ENCODE measurements around the gene PURA. TPM values are rescaled to one million over a fixed set of nuclear protein-coding genes. Genes with fewer than 3 reads are reported as not detected.
A peak's percentile ranks its signal among the peaks of the same experiment; 100 is the strongest.

Gene PURA
- total and polyA plus RNA-seq, 3 experiments from 2014 or later, result 4.8 to 16.4 (median 14.8) TPM

- Histone ChIP-seq H3K4me3 (ENCODE audit: low read length) (no peak overlapping the region), H3K27me3 (ENCODE audit: insufficient read depth, low read length, poor library complexity, severe bottlenecking) (no peaks in the 10 kb centered on the region), H3K36me3 (ENCODE audit: insufficient read depth, low read length) (no peaks in the 10 kb centered on the region), H3K27ac (ENCODE audit: low read depth, low read length) (no peak overlapping the region), H3K4me1 (ENCODE audit: insufficient read depth, low read length) (no peaks in the 10 kb centered on the region), H3K9me3 (ENCODE audit: low read length) (no peaks in the 10 kb centered on the region)
- POLR2A ChIA-PET, result no interaction called here
- Mint-ChIP-seq H3K27ac (no peak overlapping the region), H3K27me3 (peaks cover 9 to 31% of the 10 kb centered on the region in 2 donors), H3K4me1 (no peaks in the 10 kb centered on the region), H3K4me3 (no peak overlapping the region), H3K36me3 (peaks cover 0 to 6% (median 0%) of the 10 kb centered on the region in 3 donors), H3K9me3 (peaks cover 6 to 7% (median 7%) of the 10 kb centered on the region in 5 donors)
- no peak for DNase-seq
- CTCF ChIA-PET, result interaction anchor here (1.4 kb wide), 1 partner anchor 60 kb away, joined by 8 read pairs; no protein-coding TSS in a partner anchor
Observed at GRCh38 chr5:140084541-140084940, 29.4 kb upstream of the PURA start.

- DNase-seq, result no peak
- CTCF ChIA-PET, result interaction anchor here (1.3 kb wide), 1 partner anchor 54 kb away, joined by 3 read pairs; no protein-coding TSS in a partner anchor
- Histone ChIP-seq H3K4me3 (ENCODE audit: low read length) (no peak overlapping the region), H3K4me1 (ENCODE audit: insufficient read depth, low read length) (no peaks in the 10 kb centered on the region), H3K9me3 (ENCODE audit: low read length) (no peaks in the 10 kb centered on the region), H3K27ac (ENCODE audit: low read depth, low read length) (no peak overlapping the region), H3K36me3 (ENCODE audit: insufficient read depth, low read length) (no peaks in the 10 kb centered on the region), H3K27me3 (ENCODE audit: insufficient read depth, low read length, poor library complexity, severe bottlenecking) (no peaks in the 10 kb centered on the region)
- Mint-ChIP-seq H3K36me3 (peaks cover 1 to 22% (median 4%) of the 10 kb centered on the region in 3 donors), H3K4me3 (no peak overlapping the region), H3K27ac (no peak overlapping the region), H3K27me3 (peaks cover 26 to 32% of the 10 kb centered on the region in 2 donors), H3K4me1 (no peaks in the 10 kb centered on the region), H3K9me3 (peaks cover 20 to 26% (median 24%) of the 10 kb centered on the region in 5 donors)
- POLR2A ChIA-PET, result no interaction called here
Observed at GRCh38 chr5:140090251-140090650, 23.7 kb upstream of the PURA start.

GRCh38 chr5:140093179-140093578 is 20.7 kb upstream of the PURA start:
- Histone ChIP-seq H3K4me3 (ENCODE audit: low read length) (no peak overlapping the region), H3K27me3 (ENCODE audit: insufficient read depth, low read length, poor library complexity, severe bottlenecking) (no peaks in the 10 kb centered on the region), H3K36me3 (ENCODE audit: insufficient read depth, low read length) (no peaks in the 10 kb centered on the region), H3K9me3 (ENCODE audit: low read length) (no peaks in the 10 kb centered on the region), H3K4me1 (ENCODE audit: insufficient read depth, low read length) (no peaks in the 10 kb centered on the region), H3K27ac (ENCODE audit: low read depth, low read length) (no peak overlapping the region)
- no peak overlapping the region for H3K27ac Mint-ChIP-seq
- H3K9me3 Mint-ChIP-seq, result peaks cover 20 to 26% (median 24%) of the 10 kb centered on the region in 5 donors
- H3K4me1 Mint-ChIP-seq, result no peaks in the 10 kb centered on the region
- H3K36me3 Mint-ChIP-seq, result peaks cover 1 to 22% (median 4%) of the 10 kb centered on the region in 3 donors
- H3K4me3 Mint-ChIP-seq, result no peak overlapping the region
- H3K27me3 Mint-ChIP-seq, result peaks cover 27 to 29% of the 10 kb centered on the region in 2 donors
- DNase-seq, result no peak
- POLR2A ChIA-PET, result no interaction called here
- CTCF ChIA-PET, result no interaction called here

GRCh38 chr5:140093866-140094265 is 20.0 kb upstream of the PURA start:
- no peak overlapping the region for H3K27ac ChIP-seq (ENCODE audit: low read depth, low read length)
- Mint-ChIP-seq H3K4me3 (no peak overlapping the region), H3K27me3 (peaks cover 25 to 29% of the 10 kb centered on the region in 2 donors), H3K27ac (no peak overlapping the region), H3K4me1 (no peaks in the 10 kb centered on the region), H3K9me3 (peaks cover 19 to 26% (median 24%) of the 10 kb centered on the region in 5 donors), H3K36me3 (peaks cover 1 to 22% (median 4%) of the 10 kb centered on the region in 3 donors)
- CTCF ChIA-PET, result interaction anchor here (1.0 kb wide), 1 partner anchor 20 kb away, joined by 3 read pairs; no protein-coding TSS in a partner anchor
- no peak for DNase-seq
- H3K27me3 ChIP-seq (ENCODE audit: insufficient read depth, low read length, poor library complexity, severe bottlenecking), result no peaks in the 10 kb centered on the region
- no peaks in the 10 kb centered on the region for H3K9me3 ChIP-seq (ENCODE audit: low read length)
- no peaks in the 10 kb centered on the region for H3K4me1 ChIP-seq (ENCODE audit: insufficient read depth, low read length)
- no peak overlapping the region for H3K4me3 ChIP-seq (ENCODE audit: low read length)
- H3K36me3 ChIP-seq (ENCODE audit: insufficient read depth, low read length), result no peaks in the 10 kb centered on the region
- POLR2A ChIA-PET, result no interaction called here

GRCh38 chr5:140094889-140095288 is 19.0 kb upstream of the PURA start:
- Mint-ChIP-seq H3K4me3 (no peak overlapping the region), H3K9me3 (peaks cover 11 to 17% (median 16%) of the 10 kb centered on the region in 5 donors), H3K36me3 (peaks cover 0 to 12% (median 4%) of the 10 kb centered on the region in 3 donors), H3K27me3 (peaks cover 21 to 29% of the 10 kb centered on the region in 2 donors), H3K27ac (no peak overlapping the region), H3K4me1 (no peaks in the 10 kb centered on the region)
- Histone ChIP-seq H3K36me3 (ENCODE audit: insufficient read depth, low read length) (no peaks in the 10 kb centered on the region), H3K27ac (ENCODE audit: low read depth, low read length) (no peak overlapping the region), H3K4me3 (ENCODE audit: low read length) (no peak overlapping the region), H3K4me1 (ENCODE audit: insufficient read depth, low read length) (no peaks in the 10 kb centered on the region), H3K27me3 (ENCODE audit: insufficient read depth, low read length, poor library complexity, severe bottlenecking) (no peaks in the 10 kb centered on the region), H3K9me3 (ENCODE audit: low read length) (no peaks in the 10 kb centered on the region)
- POLR2A ChIA-PET, result no interaction called here
- CTCF ChIA-PET, result interaction anchor here (1.0 kb wide), 1 partner anchor 21 kb away, joined by 3 read pairs; no protein-coding TSS in a partner anchor
- DNase-seq, result no peak

GRCh38 chr5:140101179-140101578 is 12.7 kb upstream of the PURA start:
- Histone ChIP-seq H3K36me3 (ENCODE audit: insufficient read depth, low read length) (no peaks in the 10 kb centered on the region), H3K4me3 (ENCODE audit: low read length) (no peak overlapping the region), H3K4me1 (ENCODE audit: insufficient read depth, low read length) (peaks cover under 1% of the 10 kb centered on the region), H3K27me3 (ENCODE audit: insufficient read depth, low read length, poor library complexity, severe bottlenecking) (no peaks in the 10 kb centered on the region), H3K27ac (ENCODE audit: low read depth, low read length) (no peak overlapping the region), H3K9me3 (ENCODE audit: low read length) (no peaks in the 10 kb centered on the region)
- ChIA-PET POLR2A (no interaction called here), CTCF (interaction anchor here (1.1 kb wide), 1 partner anchor 45 kb away, joined by 3 read pairs; no protein-coding TSS in a partner anchor)
- Mint-ChIP-seq H3K9me3 (no peaks in the 10 kb centered on the region), H3K4me1 (peaks cover 3% of the 10 kb centered on the region in 3 donors), H3K4me3 (no peak overlapping the region), H3K36me3 (peaks cover 0 to 2% (median 0%) of the 10 kb centered on the region in 3 donors), H3K27me3 (peaks cover 8% of the 10 kb centered on the region in 2 donors), H3K27ac (no peak overlapping the region)
- DNase-seq, result no peak

- Histone ChIP-seq H3K27me3 (ENCODE audit: insufficient read depth, low read length, poor library complexity, severe bottlenecking) (no peaks in the 10 kb centered on the region), H3K27ac (ENCODE audit: low read depth, low read length) (no peak overlapping the region), H3K36me3 (ENCODE audit: insufficient read depth, low read length) (no peaks in the 10 kb centered on the region), H3K9me3 (ENCODE audit: low read length) (no peaks in the 10 kb centered on the region), H3K4me1 (ENCODE audit: insufficient read depth, low read length) (peaks cover 12% of the 10 kb centered on the region), H3K4me3 (ENCODE audit: low read length) (no peak overlapping the region)
- H3K27ac Mint-ChIP-seq, result peak overlapping the region in 1 of 8 donors; percentile 57
- POLR2A ChIA-PET, result interaction anchor here (0.6 to 0.7 kb wide), 2 partner anchors 71 to 998 kb away, joined by 3 read pairs; no protein-coding TSS in a partner anchor
- H3K27me3 Mint-ChIP-seq, result peaks cover 4 to 8% of the 10 kb centered on the region in 2 donors
- peaks cover 0 to 6% (median 2%) of the 10 kb centered on the region in 3 donors for H3K36me3 Mint-ChIP-seq
- no peak overlapping the region for H3K4me3 Mint-ChIP-seq
- no peak for DNase-seq
- CTCF ChIA-PET, result interaction anchor here (1.5 kb wide), 1 partner anchor 41 kb away, joined by 5 read pairs; no protein-coding TSS in a partner anchor
- H3K9me3 Mint-ChIP-seq, result no peaks in the 10 kb centered on the region
- peaks cover 14 to 17% (median 15%) of the 10 kb centered on the region in 3 donors for H3K4me1 Mint-ChIP-seq
Observed at GRCh38 chr5:140103154-140103553, 10.8 kb upstream of the PURA start.

- CTCF ChIA-PET, result interaction anchor here (1.5 kb wide), 1 partner anchor 40 kb away, joined by 5 read pairs; no protein-coding TSS in a partner anchor
- no peaks in the 10 kb centered on the region for H3K36me3 ChIP-seq (ENCODE audit: insufficient read depth, low read length)
Observed at GRCh38 chr5:140104100-140104499, 9.8 kb upstream of the PURA start.

More at GRCh38 chr5:140104100-140104499, 9.8 kb upstream of the PURA start:
- Mint-ChIP-seq H3K4me3 (no peak overlapping the region), H3K27me3 (peaks cover 5 to 11% of the 10 kb centered on the region in 2 donors), H3K9me3 (no peaks in the 10 kb centered on the region), H3K27ac (no peak overlapping the region), H3K36me3 (peaks cover 0 to 10% (median 2%) of the 10 kb centered on the region in 3 donors), H3K4me1 (peaks cover 23 to 26% (median 24%) of the 10 kb centered on the region in 3 donors)
- no peak overlapping the region for H3K27ac ChIP-seq (ENCODE audit: low read depth, low read length)
- no peaks in the 10 kb centered on the region for H3K9me3 ChIP-seq (ENCODE audit: low read length)
- peaks cover 21% of the 10 kb centered on the region for H3K4me1 ChIP-seq (ENCODE audit: insufficient read depth, low read length)
- no peak overlapping the region for H3K4me3 ChIP-seq (ENCODE audit: low read length)
- POLR2A ChIA-PET, result no interaction called here
- H3K27me3 ChIP-seq (ENCODE audit: insufficient read depth, low read length, poor library complexity, severe bottlenecking), result no peaks in the 10 kb centered on the region
- no peak for DNase-seq

Data from CD8-positive, alpha-beta memory T cell (primary cell).